Neural progenitor cell (in vitro differentiated cells): ENCODE measurements around the gene CHRM5.

Experiments used
- EZH2 ChIP-seq: fragments of 200-600 bp; sonication (generic); IDR thresholded peaks from 2 replicates; pipeline ENCODE4 v1.6.1; 2017; ENCODE audit warnings: antibody characterized with exemption, mild to moderate bottlenecking, moderate library complexity
- EZH2phosphoT487 ChIP-seq: fragments of 200-600 bp; sonication (generic); IDR thresholded peaks from 2 replicates; pipeline ENCODE4 v1.6.1; 2017; ENCODE audit warnings: antibody characterized with exemption
- TF ChIP-seq, protein P1 (sequence below): fragments of 200-600 bp; sonication (generic); IDR thresholded peaks from 2 replicates; pipeline ENCODE4 v1.5.1; 2017; ENCODE audit warnings: antibody characterized with exemption, mild to moderate bottlenecking

DNA sequence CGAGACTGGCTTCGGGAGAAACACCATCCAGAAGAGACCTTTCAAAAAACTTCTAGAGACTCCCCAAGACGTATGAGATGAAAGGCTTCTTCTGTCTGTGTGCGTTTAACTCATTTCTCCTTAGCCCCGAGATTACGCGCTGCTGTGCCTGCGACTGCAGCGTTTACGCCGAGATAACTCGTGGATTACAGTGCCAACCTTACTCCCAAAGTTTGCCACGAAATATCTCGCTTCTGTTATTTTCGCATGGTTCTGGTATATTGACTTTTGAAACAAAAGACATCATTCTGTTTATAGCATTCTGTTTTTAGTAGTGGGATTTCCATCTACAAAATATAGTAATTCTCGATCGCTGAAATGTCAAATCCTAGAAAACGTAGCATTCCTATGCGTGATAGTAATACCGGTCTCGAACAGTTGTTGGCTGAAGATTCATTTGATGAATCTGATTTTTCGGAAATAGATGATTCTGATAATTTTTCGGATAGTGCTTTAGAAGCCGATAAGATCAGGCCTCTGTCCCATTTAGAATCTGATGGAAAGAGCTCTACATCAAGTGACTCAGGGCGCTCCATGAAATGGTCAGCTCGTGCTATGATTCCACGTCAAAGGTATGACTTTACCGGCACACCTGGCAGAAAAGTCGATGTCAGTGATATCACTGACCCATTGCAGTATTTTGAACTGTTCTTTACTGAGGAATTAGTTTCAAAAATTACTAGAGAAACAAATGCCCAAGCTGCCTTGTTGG lies 134.1 kb downstream of the CHRM5 start:
- TF ChIP-seq, protein P1, sequence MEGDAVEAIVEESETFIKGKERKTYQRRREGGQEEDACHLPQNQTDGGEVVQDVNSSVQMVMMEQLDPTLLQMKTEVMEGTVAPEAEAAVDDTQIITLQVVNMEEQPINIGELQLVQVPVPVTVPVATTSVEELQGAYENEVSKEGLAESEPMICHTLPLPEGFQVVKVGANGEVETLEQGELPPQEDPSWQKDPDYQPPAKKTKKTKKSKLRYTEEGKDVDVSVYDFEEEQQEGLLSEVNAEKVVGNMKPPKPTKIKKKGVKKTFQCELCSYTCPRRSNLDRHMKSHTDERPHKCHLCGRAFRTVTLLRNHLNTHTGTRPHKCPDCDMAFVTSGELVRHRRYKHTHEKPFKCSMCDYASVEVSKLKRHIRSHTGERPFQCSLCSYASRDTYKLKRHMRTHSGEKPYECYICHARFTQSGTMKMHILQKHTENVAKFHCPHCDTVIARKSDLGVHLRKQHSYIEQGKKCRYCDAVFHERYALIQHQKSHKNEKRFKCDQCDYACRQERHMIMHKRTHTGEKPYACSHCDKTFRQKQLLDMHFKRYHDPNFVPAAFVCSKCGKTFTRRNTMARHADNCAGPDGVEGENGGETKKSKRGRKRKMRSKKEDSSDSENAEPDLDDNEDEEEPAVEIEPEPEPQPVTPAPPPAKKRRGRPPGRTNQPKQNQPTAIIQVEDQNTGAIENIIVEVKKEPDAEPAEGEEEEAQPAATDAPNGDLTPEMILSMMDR = no peak
- TF ChIP-seq EZH2 = no peak
- no peak for TF ChIP-seq EZH2phosphoT487
